Trophoblast cell (in vitro differentiated cells and primary cell): ENCODE measurements around the gene NHERF2.

Experiments used
- DNase-seq, 2 donors: peaks; one replicate each; pipeline ENCODE4 v3.0.0-alpha.2; 2016
- H2AFZ ChIP-seq: 2 replicates; pipeline ENCODE4 v1.6.1; 2013; ENCODE audit warnings: low read length, moderate library complexity, mild to moderate bottlenecking; ENCODE audit not compliant: insufficient read depth, poor library complexity
- H2AK5ac ChIP-seq: 2 replicates; pipeline ENCODE4 v1.6.1; 2013; ENCODE audit warnings: mild to moderate bottlenecking, low read length
- H2BK120ac ChIP-seq: 2 replicates; pipeline ENCODE4 v1.6.1; 2013; ENCODE audit warnings: low read length, mild to moderate bottlenecking, moderate library complexity; ENCODE audit not compliant: insufficient read depth, poor library complexity
- H2BK12ac ChIP-seq: 2 replicates; pipeline ENCODE4 v1.6.1; 2013; ENCODE audit warnings: mild to moderate bottlenecking, low read length, moderate library complexity
- H2BK5ac ChIP-seq: 2 replicates; pipeline ENCODE4 v1.6.1; 2013; ENCODE audit warnings: low read length, low read depth, moderate library complexity, mild to moderate bottlenecking; ENCODE audit not compliant: poor library complexity
- H3K14ac ChIP-seq: 2 replicates; pipeline ENCODE4 v1.6.1; 2013; ENCODE audit warnings: mild to moderate bottlenecking, low read length
- H3K18ac ChIP-seq: 2 replicates; pipeline ENCODE4 v1.6.1; 2013; ENCODE audit warnings: mild to moderate bottlenecking, low read length
- H3K23ac ChIP-seq: 2 replicates; pipeline ENCODE4 v1.6.1; 2013; ENCODE audit warnings: low read length
- H3K27ac ChIP-seq: 2 replicates; pipeline ENCODE4 v1.5.1; 2013; ENCODE audit warnings: low read depth, mild to moderate bottlenecking, inconsistent platforms, low read length, moderate library complexity
- H3K27me3 ChIP-seq: 2 replicates; pipeline ENCODE4 v1.6.1; 2013; ENCODE audit warnings: inconsistent platforms, mild to moderate bottlenecking, low read length, moderate library complexity; ENCODE audit not compliant: insufficient read depth
- H3K36me3 ChIP-seq, 2 experiments: 1 replicate in 1 of 2; 2 replicates in 1 of 2; pipeline ENCODE4 v1.6.1; 2013; ENCODE audit warnings: low read length in 2 of 2, mild to moderate bottlenecking in 2 of 2, moderate library complexity in 1 of 2; ENCODE audit not compliant: insufficient read depth in 2 of 2, control insufficient read depth in 1 of 2
- H3K4ac ChIP-seq: 2 replicates; pipeline ENCODE4 v1.6.1; 2013; ENCODE audit warnings: low read depth, mild to moderate bottlenecking, low read length, moderate library complexity
- H3K4me1 ChIP-seq, 2 experiments: 1 replicate in 1 of 2; 2 replicates in 1 of 2; pipeline ENCODE4 v1.6.1; 2013; ENCODE audit warnings: low read length in 2 of 2, mild to moderate bottlenecking in 2 of 2, moderate library complexity in 1 of 2; ENCODE audit not compliant: insufficient read depth in 2 of 2, control insufficient read depth in 1 of 2
- H3K4me2 ChIP-seq: 2 replicates; pipeline ENCODE4 v1.6.1; 2013; ENCODE audit warnings: inconsistent platforms, mild to moderate bottlenecking, low read length, moderate library complexity
- H3K4me3 ChIP-seq: 2 replicates; pipeline ENCODE4 v1.5.1; 2013; ENCODE audit warnings: mild to moderate bottlenecking, low read depth, low read length, inconsistent platforms
- H3K79me1 ChIP-seq: one replicate; pipeline ENCODE4 v1.6.1; 2013; ENCODE audit warnings: low read length
- H3K79me2 ChIP-seq: 2 replicates; pipeline ENCODE4 v1.6.1; 2013; ENCODE audit warnings: low read length, mild to moderate bottlenecking; ENCODE audit not compliant: control insufficient read depth, insufficient read depth, poor library complexity
- H3K9ac ChIP-seq: 2 replicates; pipeline ENCODE4 v1.6.1; 2013; ENCODE audit warnings: mild to moderate bottlenecking, low read length
- H3K9me3 ChIP-seq: 2 replicates; pipeline ENCODE4 v1.6.1; 2013; ENCODE audit warnings: low read depth, mild to moderate bottlenecking, control low read depth, inconsistent platforms, low read length; ENCODE audit not compliant: insufficient read depth
- H4K12ac ChIP-seq: 2 replicates; pipeline ENCODE4 v1.6.1; 2013; ENCODE audit warnings: low read depth, mild to moderate bottlenecking, low read length, moderate library complexity
- H4K8ac ChIP-seq: 2 replicates; pipeline ENCODE4 v1.6.1; 2013; ENCODE audit warnings: low read depth, mild to moderate bottlenecking, low read length, moderate library complexity
- H4K91ac ChIP-seq: one replicate; pipeline ENCODE4 v1.6.1; 2013; ENCODE audit warnings: low read depth, mild to moderate bottlenecking, low read length, moderate library complexity
- WGBS: extraction: QIAGEN DNeasy Blood & Tissue Kit; methylation state at CpG from one replicate; pipeline ENCODE4 v1.1.7; 2013; ENCODE audit warnings: missing lambda C conversion rate; ENCODE audit not compliant: insufficient read length, insufficient coverage; ENCODE audit errors: extremely low coverage; 5-methylcytosine and 5-hydroxymethylcytosine counted together

Gene NHERF2

DNA sequence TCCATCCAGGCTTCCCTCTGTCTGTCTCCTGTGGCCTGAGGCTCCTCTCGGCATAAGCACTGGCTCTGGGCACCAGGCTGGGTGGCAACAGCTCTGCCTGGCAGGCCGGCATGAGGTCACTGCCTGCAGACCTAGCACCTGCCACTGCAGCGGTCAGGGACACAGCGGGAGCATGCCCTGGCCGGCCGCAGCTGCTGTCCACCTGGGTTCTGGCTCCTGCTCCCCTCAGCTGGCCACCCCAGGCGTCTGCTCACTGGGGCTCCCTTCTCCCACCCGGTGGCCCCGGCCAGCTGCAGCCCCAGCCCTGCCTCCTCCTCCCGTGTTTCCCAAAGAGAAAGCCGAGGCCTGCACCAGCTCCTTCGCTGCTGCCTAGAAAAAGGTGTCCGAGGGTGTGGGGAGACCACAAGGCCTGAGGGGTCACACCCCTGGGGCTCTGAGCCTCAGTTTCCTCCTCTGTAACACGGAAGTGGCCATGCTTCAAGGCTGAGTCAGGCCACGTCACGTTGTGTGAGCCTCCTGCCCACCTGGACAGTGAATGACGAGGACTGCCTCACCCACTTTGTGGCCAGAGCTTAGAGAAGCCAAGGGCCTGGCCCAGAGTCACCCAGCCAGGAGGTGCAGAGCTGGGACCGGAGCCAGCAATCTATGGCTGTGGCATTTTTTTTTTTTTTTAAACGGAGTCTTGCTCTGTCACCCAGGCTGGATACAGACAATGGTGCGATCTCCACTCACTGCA lies 14.3 kb downstream of the NHERF2 start:
- Histone ChIP-seq H4K12ac (no peak overlapping the region), H2AK5ac (no peak overlapping the region), H3K36me3 (peaks cover 17 to 20% of the 10 kb centered on the region in 2 experiments), H3K4me1 (peaks cover 2 to 3% of the 10 kb centered on the region in 2 experiments), H3K23ac (no peak overlapping the region), H3K27ac (no peak overlapping the region), H2BK12ac (no peak overlapping the region), H3K79me2 (no peaks in the 10 kb centered on the region), H3K18ac (no peak overlapping the region), H3K4ac (no peak overlapping the region), H3K4me3 (no peak overlapping the region), H3K14ac (no peak overlapping the region), H4K91ac (no peak overlapping the region), H3K79me1 (no peaks in the 10 kb centered on the region), H2BK120ac (no peak overlapping the region), H3K9ac (no peak overlapping the region), H3K9me3 (peaks cover 3% of the 10 kb centered on the region), H2AFZ (no peak overlapping the region), H3K27me3 (no peaks in the 10 kb centered on the region), H2BK5ac (no peak overlapping the region), H3K4me2 (no peak overlapping the region), H4K8ac (no peak overlapping the region)
- WGBS, result no CpG with 5 or more reads among the region's 20 CpGs
- no peak for DNase-seq

GRCh38 chr16:2042171-2042985 lies 15.7 kb downstream of the NHERF2 start:
- H2BK5ac ChIP-seq, result no peak overlapping the region

GRCh38 chr16:2042986-2043666 lies 16.4 kb downstream of the NHERF2 start:
- H2BK120ac ChIP-seq, result no peak overlapping the region
- no peak overlapping the region for H3K27ac ChIP-seq
- no peak overlapping the region for H3K14ac ChIP-seq
- peaks cover 3 to 4% of the 10 kb centered on the region in 2 experiments for H3K36me3 ChIP-seq
- H4K91ac ChIP-seq, result no peak overlapping the region
- H3K79me2 ChIP-seq, result no peaks in the 10 kb centered on the region
- no peak overlapping the region for H3K18ac ChIP-seq
- no peak overlapping the region for H3K4ac ChIP-seq
- no peak overlapping the region for H4K12ac ChIP-seq
- peaks cover 3% of the 10 kb centered on the region for H3K9me3 ChIP-seq
- peaks cover 5% of the 10 kb centered on the region in 2 experiments for H3K4me1 ChIP-seq
- H3K79me1 ChIP-seq, result peaks cover 3% of the 10 kb centered on the region
- H3K9ac ChIP-seq, result no peak overlapping the region
- peak in 1 of 2 donors; percentile 14 for DNase-seq
- H2BK5ac ChIP-seq, result no peak overlapping the region
- no CpG with 5 or more reads among the region's 11 CpGs for WGBS
- H3K4me2 ChIP-seq, result no peak overlapping the region
- H2AK5ac ChIP-seq, result no peak overlapping the region
- no peak overlapping the region for H3K23ac ChIP-seq
- no peak overlapping the region for H3K4me3 ChIP-seq
- no peaks in the 10 kb centered on the region for H3K27me3 ChIP-seq
- H4K8ac ChIP-seq, result no peak overlapping the region
- H2BK12ac ChIP-seq, result no peak overlapping the region
- no peak overlapping the region for H2AFZ ChIP-seq

More at GRCh38 chr16:2042171-2042985, 15.7 kb downstream of the NHERF2 start:
- no peak overlapping the region for H3K23ac ChIP-seq
- no peak overlapping the region for H2BK12ac ChIP-seq
- no peak overlapping the region for H4K8ac ChIP-seq
- H3K9ac ChIP-seq, result no peak overlapping the region
- peak overlapping the region; percentile 18 for H3K4me3 ChIP-seq
- peaks cover 5% of the 10 kb centered on the region in 2 experiments for H3K4me1 ChIP-seq
- H3K79me2 ChIP-seq, result no peaks in the 10 kb centered on the region
- H2BK120ac ChIP-seq, result no peak overlapping the region
- no peak overlapping the region for H2AFZ ChIP-seq
- no peak overlapping the region for H3K27ac ChIP-seq
- H3K14ac ChIP-seq, result no peak overlapping the region
- no peak overlapping the region for H2AK5ac ChIP-seq
- no peaks in the 10 kb centered on the region for H3K79me1 ChIP-seq
- H3K18ac ChIP-seq, result no peak overlapping the region
- H3K36me3 ChIP-seq, result peaks cover 9 to 10% of the 10 kb centered on the region in 2 experiments
- no peak overlapping the region for H3K4me2 ChIP-seq
- DNase-seq, result no peak
- H3K27me3 ChIP-seq, result no peaks in the 10 kb centered on the region
- no peak overlapping the region for H4K12ac ChIP-seq
- no peak overlapping the region for H3K4ac ChIP-seq
- H4K91ac ChIP-seq, result no peak overlapping the region
- H3K9me3 ChIP-seq, result peaks cover 3% of the 10 kb centered on the region
- no CpG with 5 or more reads among the region's 22 CpGs for WGBS

DNA sequence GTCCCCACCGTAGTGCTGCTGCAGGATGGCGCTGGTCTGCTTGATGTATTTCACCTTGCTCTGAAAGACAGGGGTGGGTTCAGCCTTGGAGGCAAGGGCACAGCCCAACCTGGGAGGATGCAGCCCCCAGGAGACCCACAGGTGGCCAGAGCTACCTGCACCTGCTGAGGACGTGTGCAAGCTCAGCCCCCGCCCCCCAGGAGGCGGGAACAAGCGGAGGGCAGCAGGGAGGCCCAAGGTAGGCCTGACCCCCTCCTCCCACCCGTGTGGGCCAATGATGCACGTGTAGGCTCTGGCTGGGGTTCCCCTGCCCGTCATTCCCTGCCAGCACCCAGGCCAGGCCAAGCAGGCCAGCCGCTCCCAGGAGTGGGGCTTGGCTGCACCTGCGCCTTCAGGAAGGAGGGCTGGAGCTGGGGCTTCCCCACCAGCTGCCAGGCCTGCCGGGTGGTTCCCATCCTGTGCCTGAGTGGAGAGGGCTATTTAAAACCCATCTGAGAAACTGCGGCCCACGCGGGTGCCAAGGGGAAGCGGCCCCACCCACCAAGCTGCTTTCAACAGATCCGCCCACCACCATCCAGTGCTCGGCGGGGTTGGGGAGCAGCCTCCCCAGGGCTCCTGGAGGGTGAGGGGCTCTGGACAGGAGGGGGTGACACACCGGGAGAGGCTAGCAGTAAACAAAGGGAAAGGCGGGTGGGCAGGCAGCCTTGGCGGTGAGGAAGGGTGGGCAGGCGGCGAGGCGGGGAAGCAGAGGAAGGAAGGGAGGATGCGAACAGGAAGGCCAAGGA lies 17.2 kb downstream of the NHERF2 start:
- no peak for DNase-seq
- no peak overlapping the region for H3K23ac ChIP-seq
- H4K91ac ChIP-seq, result no peak overlapping the region
- WGBS, result no CpG with 5 or more reads among the region's 26 CpGs
- no peak overlapping the region for H3K9ac ChIP-seq
- H3K27ac ChIP-seq, result no peak overlapping the region
- no peak overlapping the region for H3K4ac ChIP-seq
- H2AK5ac ChIP-seq, result no peak overlapping the region
- peaks cover 0 to under 1% of the 10 kb centered on the region in 2 experiments for H3K36me3 ChIP-seq
- no peak overlapping the region for H3K14ac ChIP-seq
- no peak overlapping the region for H4K8ac ChIP-seq
- no peak overlapping the region for H2BK12ac ChIP-seq
- H2AFZ ChIP-seq, result no peak overlapping the region
- H3K79me1 ChIP-seq, result peaks cover 3% of the 10 kb centered on the region
- no peaks in the 10 kb centered on the region for H3K27me3 ChIP-seq
- no peak overlapping the region for H3K18ac ChIP-seq
- no peak overlapping the region for H4K12ac ChIP-seq
- H2BK5ac ChIP-seq, result no peak overlapping the region
- H3K4me1 ChIP-seq, result peaks cover 11% of the 10 kb centered on the region in 2 experiments
- H2BK120ac ChIP-seq, result no peak overlapping the region
- H3K4me3 ChIP-seq, result no peak overlapping the region
- no peak overlapping the region for H3K4me2 ChIP-seq
- H3K79me2 ChIP-seq, result no peaks in the 10 kb centered on the region
- H3K9me3 ChIP-seq, result peaks cover 3% of the 10 kb centered on the region
